Astrocyte (in vitro differentiated cells and primary cell): Measurements from ENCODE around the gene MSRB2.

Source experiments
- EZH2 ChIP-seq: IDR thresholded peaks from 2 replicates; pipeline ENCODE4 v1.6.1; 2012; ENCODE audit warnings: mild to moderate bottlenecking, low read length, inconsistent platforms; ENCODE audit not compliant: insufficient read depth
- TF ChIP-seq, protein P1 (sequence below): IDR thresholded peaks from 2 replicates; pipeline ENCODE4 v1.5.1; 2011; ENCODE audit warnings: low read depth, mild to moderate bottlenecking, inconsistent platforms, low read length, moderate library complexity; ENCODE audit not compliant: insufficient read depth

DNA sequence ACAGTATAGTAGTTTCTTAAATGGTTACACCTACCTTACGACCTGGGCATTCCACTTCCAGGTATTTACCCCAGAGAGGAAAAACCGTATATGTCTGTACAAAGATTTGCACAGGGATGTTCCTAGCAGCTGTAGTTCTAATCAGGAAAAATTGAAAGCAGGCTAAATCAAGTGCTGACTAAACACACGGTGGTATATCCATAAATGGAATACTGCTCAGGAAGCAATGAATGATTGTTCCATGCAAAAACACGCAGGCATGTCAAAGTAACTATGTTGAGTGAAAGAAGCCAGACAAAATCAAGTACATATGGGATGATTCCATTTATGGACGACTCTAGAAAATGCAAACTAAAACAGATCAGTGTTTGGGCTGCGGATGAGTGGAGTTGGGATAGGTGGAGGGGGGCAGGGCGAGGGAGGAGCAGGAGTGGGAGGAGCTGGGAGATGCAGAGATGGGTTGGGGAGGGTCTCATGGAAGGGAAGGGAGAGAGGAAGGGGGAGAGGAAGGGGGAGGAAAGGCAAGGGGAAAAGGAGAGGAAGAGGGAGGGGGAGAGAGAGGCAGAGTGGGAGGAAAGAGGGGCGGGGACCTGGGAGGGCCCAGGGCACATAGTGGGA, 484 bp upstream of the MSRB2 start:
- TF ChIP-seq EZH2 = no peak
- TF ChIP-seq, protein P1, sequence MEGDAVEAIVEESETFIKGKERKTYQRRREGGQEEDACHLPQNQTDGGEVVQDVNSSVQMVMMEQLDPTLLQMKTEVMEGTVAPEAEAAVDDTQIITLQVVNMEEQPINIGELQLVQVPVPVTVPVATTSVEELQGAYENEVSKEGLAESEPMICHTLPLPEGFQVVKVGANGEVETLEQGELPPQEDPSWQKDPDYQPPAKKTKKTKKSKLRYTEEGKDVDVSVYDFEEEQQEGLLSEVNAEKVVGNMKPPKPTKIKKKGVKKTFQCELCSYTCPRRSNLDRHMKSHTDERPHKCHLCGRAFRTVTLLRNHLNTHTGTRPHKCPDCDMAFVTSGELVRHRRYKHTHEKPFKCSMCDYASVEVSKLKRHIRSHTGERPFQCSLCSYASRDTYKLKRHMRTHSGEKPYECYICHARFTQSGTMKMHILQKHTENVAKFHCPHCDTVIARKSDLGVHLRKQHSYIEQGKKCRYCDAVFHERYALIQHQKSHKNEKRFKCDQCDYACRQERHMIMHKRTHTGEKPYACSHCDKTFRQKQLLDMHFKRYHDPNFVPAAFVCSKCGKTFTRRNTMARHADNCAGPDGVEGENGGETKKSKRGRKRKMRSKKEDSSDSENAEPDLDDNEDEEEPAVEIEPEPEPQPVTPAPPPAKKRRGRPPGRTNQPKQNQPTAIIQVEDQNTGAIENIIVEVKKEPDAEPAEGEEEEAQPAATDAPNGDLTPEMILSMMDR = no peak
